K562 (cell line): ENCODE data around the gene ZBP1. TPM values are rescaled to one million over a fixed set of nuclear protein-coding genes. Genes with fewer than 3 reads are reported as not detected.

ENCODE experiments used
- ATAC-seq: fragments of 200-7000 bp; cut with Tn5 transposase; 3 replicates; pipeline ENCODE4 v1.9.1; 2020; ENCODE audit warnings: moderate library complexity
- BruUV-seq: library from RNA; stranded (reverse); fragments of 400-500 nt; replicated peaks from 2 replicates; lab custom pipeline; 2021; lab: Mats Ljungman, UMichigan
- CTCF ChIA-PET: fragments of 300-600 bp; formaldehyde crosslinking; extraction: SDS; loops from one replicate; lab custom pipeline; 2021; ENCODE audit warnings: low intra/inter-chr PET ratio; lab: Yijun Ruan, JAX
- POLR2A ChIA-PET: fragments of 300-600, 350-650 bp; sonication (Branson Sonifier 250); formaldehyde crosslinking; extraction: SDS; loops from one replicate; lab custom pipeline; 2021; ENCODE audit warnings: antibody characterized with exemption, inconsistent platforms; lab: Yijun Ruan, JAX
- DNase-seq, 4 experiments: peaks; one replicate each; pipeline versions ENCODE4 v3.0.0 to v3.0.0-alpha.2; 2011 to 2018; ENCODE audit warnings: low spot score in 3 of 4, mixed read lengths in 3 of 4; ENCODE audit errors: extremely low read depth in 1 of 4
- FAIRE-seq: peaks from 2 replicates; lab custom pipeline; 2011; peaks lifted over from hg19 to GRCh38; lab: Jason Lieb, UNC
- H2AFZ ChIP-seq: 2 replicates; pipeline ENCODE4 v1.6.0; 2011; ENCODE audit warnings: low read depth, low read length, control low read depth, inconsistent platforms
- H3K27ac ChIP-seq: fragments of 200-600 bp; 3 replicates; pipeline ENCODE4 v1.8.0; 2011; ENCODE audit warnings: low read depth, mild to moderate bottlenecking, control low read depth, inconsistent platforms, low read length, moderate library complexity, mixed read lengths; ENCODE audit errors: extremely low read depth
- H3K27me3 ChIP-seq, 2 experiments: fragments of 300-600 bp in 1 of 2; 2 replicates in 1 of 2; 3 replicates in 1 of 2; pipeline versions ENCODE4 v1.6.0 to v1.8.0; 2011; ENCODE audit warnings: inconsistent platforms in 2 of 2, low read length in 2 of 2, mild to moderate bottlenecking in 1 of 2, mixed read lengths in 1 of 2, moderate library complexity in 1 of 2; ENCODE audit not compliant: control insufficient read depth in 2 of 2, insufficient read depth in 2 of 2
- H3K36me3 ChIP-seq: fragments of 300-600 bp; 3 replicates; pipeline ENCODE4 v1.8.0; 2011; ENCODE audit warnings: mild to moderate bottlenecking, low read length, inconsistent platforms; ENCODE audit not compliant: control insufficient read depth, insufficient read depth
- H3K4me1 ChIP-seq, 2 experiments: fragments of 200-600 bp in 1 of 2; replicated peaks in 1 of 2; 2 replicates in 1 of 2; 3 replicates in 1 of 2; pipeline versions ENCODE4 v1.5.1 to v1.8.0; 2011; ENCODE audit warnings: inconsistent platforms in 2 of 2, low read length in 2 of 2, mild to moderate bottlenecking in 1 of 2, mixed read lengths in 1 of 2, moderate library complexity in 1 of 2; ENCODE audit not compliant: control insufficient read depth in 2 of 2, insufficient read depth in 2 of 2
- H3K4me2 ChIP-seq: 2 replicates; pipeline ENCODE4 v1.6.1; 2011; ENCODE audit warnings: low read length, control low read depth, inconsistent platforms, mixed read lengths; ENCODE audit not compliant: insufficient read depth
- H3K4me3 ChIP-seq: fragments of 200-600 bp; sonication (generic), shearing (Covaris generic); 2 replicates; pipeline ENCODE4 v1.5.1; 2016; ENCODE audit warnings: control low read depth, inconsistent platforms
- H3K79me2 ChIP-seq: fragments of 200-600 bp; 3 replicates; pipeline ENCODE4 v1.8.0; 2011; ENCODE audit warnings: low read length, inconsistent platforms; ENCODE audit not compliant: control insufficient read depth, insufficient read depth
- H3K9ac ChIP-seq, 2 experiments: 2 replicates each; pipeline versions ENCODE4 v1.6.0 to v1.6.1; 2011; ENCODE audit warnings: low read depth in 2 of 2, low read length in 2 of 2, control low read depth in 1 of 2, inconsistent platforms in 1 of 2, mild to moderate bottlenecking in 1 of 2, mixed read lengths in 1 of 2; ENCODE audit not compliant: insufficient read depth in 1 of 2
- H3K9me1 ChIP-seq: one replicate; pipeline ENCODE4 v1.6.0; 2011; ENCODE audit warnings: inconsistent platforms, mild to moderate bottlenecking, low read length, moderate library complexity; ENCODE audit not compliant: control insufficient read depth, insufficient read depth
- H3K9me3 ChIP-seq: replicated peaks from 2 replicates; pipeline ENCODE4 v1.5.1; 2011; ENCODE audit warnings: low read depth, low read length, inconsistent platforms; ENCODE audit not compliant: control insufficient read depth, insufficient read depth
- H4K20me1 ChIP-seq: replicated peaks from 2 replicates; pipeline ENCODE4 v1.6.1; 2011; ENCODE audit warnings: low read length, inconsistent platforms, mixed read lengths; ENCODE audit not compliant: control insufficient read depth, insufficient read depth
- ARID1B ChIP-seq: fragments of 450-650 bp; IDR thresholded peaks from 2 replicates; pipeline ENCODE4 v1.6.1; 2016; ENCODE audit warnings: antibody characterized with exemption, mild to moderate bottlenecking, inconsistent platforms
- PTRF ChIP-seq: fragments of 450-650 bp; IDR thresholded peaks from 2 replicates; pipeline ENCODE4 v1.6.1; 2016; ENCODE audit warnings: mild to moderate bottlenecking, missing genetic modification characterization, missing compliant biosample characterization
- RBM39 ChIP-seq: fragments of 200-400 bp; formaldehyde crosslinking; optimal IDR thresholded peaks from 2 replicates; pipeline ENCODE3; 2018; ENCODE audit warnings: low read depth, low read length
- SMARCC2 ChIP-seq: fragments of 450-650 bp; IDR thresholded peaks from 2 replicates; pipeline ENCODE4 v1.6.1; 2017; ENCODE audit warnings: antibody characterized with exemption, moderate library complexity, mild to moderate bottlenecking, low read depth
- TAL1 ChIP-seq: fragments of 450-650 bp; IDR thresholded peaks from 2 replicates; pipeline ENCODE4 v1.6.1; 2016; ENCODE audit warnings: mild to moderate bottlenecking
- ZBTB9 ChIP-seq: fragments of 450-650 bp; formaldehyde crosslinking; IDR thresholded peaks from 2 replicates; pipeline ENCODE4 v1.4.0; 2020; ENCODE audit warnings: mild to moderate bottlenecking, moderate library complexity
- ZNF518B ChIP-seq: fragments of 250-450 bp; sonication (Bioruptor Pico); IDR thresholded peaks from 2 replicates; pipeline ENCODE4 v1.5.0; 2021; ENCODE audit warnings: mild to moderate bottlenecking, moderate library complexity
- in situ Hi-C: fragments of 300-500 bp; cut with MboI; formaldehyde crosslinking; loops from 4 replicates; pipeline ENCODE4 v1.15.0; 2018; ENCODE audit warnings: inconsistent platforms, mixed read lengths
- intact Hi-C: fragments of 100-400 bp; cut with micrococcal nuclease; formaldehyde crosslinking; loops from 2 replicates; pipeline ENCODE4 v1.14.2; 2022
- polyA plus RNA-seq, 8 experiments: library from polyadenylated mRNA; depleted of rRNA in 4 of 8; stranded (reverse) in 5 of 8; unstranded in 3 of 8; fragments of >200 nt; fragmentation: Nextera tagmentation in 2 of 8; fragmentation: Illumina TruSeq in 1 of 8; extraction: Ambion mirVana in 2 of 8; extraction: Trizol in 1 of 8; gene quantifications; 2 replicates each; pipeline versions ENCODE4 v1.2.1 to v1.2.3, GENCODE V29; 2011 to 2014; ENCODE audit warnings: inconsistent platforms in 1 of 8, missing spikeins in 1 of 8
- total RNA-seq, 7 experiments: library from RNA; depleted of rRNA in 6 of 7; stranded (reverse); fragments of >200 nt in 6 of 7; fragmentation: Illumina TruSeq in 2 of 7; extraction: Trizol in 2 of 7; gene quantifications; 2 replicates each; pipeline versions ENCODE4 v1.2.1 to v1.2.3, GENCODE V29; 2011 to 2021; ENCODE audit warnings: low replicate concordance in 1 of 7
- TF ChIP-seq, protein P1 (sequence below): fragments of 150-350 bp; conservative IDR thresholded peaks from 2 replicates; pipeline ENCODE4 v1.6.1; 2014; ENCODE audit warnings: low read length

Gene ZBP1
- total and polyA plus RNA-seq, 9 of the 15 experiments (the other 6 are each of a cell fraction or from before 2014, with no cell fraction given): not detected

GRCh38 chr20:57574954-57575353, 45.3 kb downstream of the ZBP1 start:
- no peaks in the 10 kb centered on the region for H4K20me1 ChIP-seq
- no peak overlapping the region for H3K4me2 ChIP-seq
- peaks cover 20 to 24% of the 10 kb centered on the region in 2 experiments for H3K4me1 ChIP-seq
- no peak overlapping the region for H2AFZ ChIP-seq
- in situ Hi-C loops (no loop called here), intact Hi-C loops (no loop called here)
- no peak overlapping the region for H3K27ac ChIP-seq
- ChIA-PET POLR2A (interaction anchor here (0.6 to 1.5 kb wide), 2 partner anchors 8 to 27 kb away, joined by 3 to 6 read pairs; no protein-coding TSS in a partner anchor), CTCF (no interaction called here)
- no peaks in the 10 kb centered on the region for H3K9me1 ChIP-seq
- no peaks in the 10 kb centered on the region for H3K36me3 ChIP-seq
- DNase-seq (no peak), ATAC-seq (no peak), FAIRE-seq (no peak)
- H3K79me2 ChIP-seq: no peaks in the 10 kb centered on the region
- H3K9me3 ChIP-seq: no peaks in the 10 kb centered on the region
- no peak overlapping the region for H3K9ac ChIP-seq
- peaks cover 19 to 34% of the 10 kb centered on the region in 2 experiments; a peak in 4 of 5 replicates for H3K27me3 ChIP-seq
- no peak for TF ChIP-seq ARID1B
- TF ChIP-seq ZNF518B (CRISPR knock-in tag): no peak
- TF ChIP-seq TAL1: no peak
- TF ChIP-seq SMARCC2: no peak
- TF ChIP-seq ZBTB9 (CRISPR knock-in tag): no peak
- TF ChIP-seq, protein P1, sequence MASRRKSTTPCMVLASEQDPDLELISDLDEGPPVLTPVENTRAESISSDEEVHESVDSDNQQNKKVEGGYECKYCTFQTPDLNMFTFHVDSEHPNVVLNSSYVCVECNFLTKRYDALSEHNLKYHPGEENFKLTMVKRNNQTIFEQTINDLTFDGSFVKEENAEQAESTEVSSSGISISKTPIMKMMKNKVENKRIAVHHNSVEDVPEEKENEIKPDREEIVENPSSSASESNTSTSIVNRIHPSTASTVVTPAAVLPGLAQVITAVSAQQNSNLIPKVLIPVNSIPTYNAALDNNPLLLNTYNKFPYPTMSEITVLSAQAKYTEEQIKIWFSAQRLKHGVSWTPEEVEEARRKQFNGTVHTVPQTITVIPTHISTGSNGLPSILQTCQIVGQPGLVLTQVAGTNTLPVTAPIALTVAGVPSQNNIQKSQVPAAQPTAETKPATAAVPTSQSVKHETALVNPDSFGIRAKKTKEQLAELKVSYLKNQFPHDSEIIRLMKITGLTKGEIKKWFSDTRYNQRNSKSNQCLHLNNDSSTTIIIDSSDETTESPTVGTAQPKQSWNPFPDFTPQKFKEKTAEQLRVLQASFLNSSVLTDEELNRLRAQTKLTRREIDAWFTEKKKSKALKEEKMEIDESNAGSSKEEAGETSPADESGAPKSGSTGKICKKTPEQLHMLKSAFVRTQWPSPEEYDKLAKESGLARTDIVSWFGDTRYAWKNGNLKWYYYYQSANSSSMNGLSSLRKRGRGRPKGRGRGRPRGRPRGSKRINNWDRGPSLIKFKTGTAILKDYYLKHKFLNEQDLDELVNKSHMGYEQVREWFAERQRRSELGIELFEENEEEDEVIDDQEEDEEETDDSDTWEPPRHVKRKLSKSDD: no peak
- no peak for TF ChIP-seq PTRF
- no peak for TF ChIP-seq RBM39
- H3K4me3 ChIP-seq: no peak overlapping the region
- no TSS peak for BruUV-seq
